ENCODE measurements around the gene MTHFD1. TPM values are rescaled to one million over a fixed set of nuclear protein-coding genes. Genes with fewer than 3 reads are reported as not detected.

MTHFD1 gene
- total and polyA plus RNA-seq, 9 of the 15 experiments (the other 6 are each of a cell fraction or from before 2014, with no cell fraction given), result 66.7 to 158 (median 90.9) TPM

GRCh38 chr14:64363265-64363846 is 24.8 kb upstream of the MTHFD1 start (continued):
- TF ChIP-seq ETS2 (tag; IDR thresholded peaks at IDR 0.05; ENCODE audit: borderline replicate concordance, poor library complexity, severe bottlenecking) (peak; percentile 82), ZNF23 (CRISPR knock-in tag; IDR thresholded peaks at IDR 0.05) (peak; percentile 97), TEAD2 (tag; IDR thresholded peaks at IDR 0.05) (peak; percentile 97), LEF1 (IDR thresholded peaks at IDR 0.05) (no peak), E2F6 (IDR thresholded peaks at IDR 0.05; ENCODE audit: borderline replicate concordance in 1 of 2, extremely low read depth in 1 of 2, insufficient read depth in 1 of 2, insufficient read length in 1 of 2, low read depth in 1 of 2, low read length in 1 of 2, poor library complexity in 1 of 2, severe bottlenecking in 1 of 2) (no peak), ZNF197 (CRISPR knock-in tag; IDR thresholded peaks at IDR 0.05; ENCODE audit: low read depth) (peak; percentile 100), ZNF445 (CRISPR knock-in tag; IDR thresholded peaks at IDR 0.05; ENCODE audit: low read depth) (peak; percentile 98), OTX1 (CRISPR knock-in tag; IDR thresholded peaks at IDR 0.05) (peak; percentile 100), SRSF9 (IDR thresholded peaks at IDR 0.05; ENCODE audit: borderline replicate concordance, low read depth, low read length) (no peak), ATF3 (IDR thresholded peaks at IDR 0.05) (peak; percentile 73; the same call in 1 of the 2 replicates), ATF3 (CRISPR knock-in tag; conservative IDR thresholded peaks at IDR 0.05) (no peak), ZBTB5 (IDR thresholded peaks at IDR 0.05) (no peak), SRF (CRISPR knock-in tag; IDR thresholded peaks at IDR 0.05) (peak in 1 of 2 experiments; percentile 93; a peak in 2 of 4 replicates), BACH1 (tag; IDR thresholded peaks at IDR 0.05) (peak; percentile 99)
- TF ChIP-seq, protein P1, sequence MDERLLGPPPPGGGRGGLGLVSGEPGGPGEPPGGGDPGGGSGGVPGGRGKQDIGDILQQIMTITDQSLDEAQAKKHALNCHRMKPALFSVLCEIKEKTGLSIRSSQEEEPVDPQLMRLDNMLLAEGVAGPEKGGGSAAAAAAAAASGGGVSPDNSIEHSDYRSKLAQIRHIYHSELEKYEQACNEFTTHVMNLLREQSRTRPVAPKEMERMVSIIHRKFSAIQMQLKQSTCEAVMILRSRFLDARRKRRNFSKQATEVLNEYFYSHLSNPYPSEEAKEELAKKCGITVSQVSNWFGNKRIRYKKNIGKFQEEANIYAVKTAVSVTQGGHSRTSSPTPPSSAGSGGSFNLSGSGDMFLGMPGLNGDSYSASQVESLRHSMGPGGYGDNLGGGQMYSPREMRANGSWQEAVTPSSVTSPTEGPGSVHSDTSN (CRISPR knock-in tag; IDR thresholded peaks at IDR 0.05; ENCODE audit: low read depth), result no peak
- TF ChIP-seq, protein P1 (tag; conservative IDR thresholded peaks at IDR 0.05; ENCODE audit: low read depth), result peak; percentile 79
- TF ChIP-seq, protein P2, sequence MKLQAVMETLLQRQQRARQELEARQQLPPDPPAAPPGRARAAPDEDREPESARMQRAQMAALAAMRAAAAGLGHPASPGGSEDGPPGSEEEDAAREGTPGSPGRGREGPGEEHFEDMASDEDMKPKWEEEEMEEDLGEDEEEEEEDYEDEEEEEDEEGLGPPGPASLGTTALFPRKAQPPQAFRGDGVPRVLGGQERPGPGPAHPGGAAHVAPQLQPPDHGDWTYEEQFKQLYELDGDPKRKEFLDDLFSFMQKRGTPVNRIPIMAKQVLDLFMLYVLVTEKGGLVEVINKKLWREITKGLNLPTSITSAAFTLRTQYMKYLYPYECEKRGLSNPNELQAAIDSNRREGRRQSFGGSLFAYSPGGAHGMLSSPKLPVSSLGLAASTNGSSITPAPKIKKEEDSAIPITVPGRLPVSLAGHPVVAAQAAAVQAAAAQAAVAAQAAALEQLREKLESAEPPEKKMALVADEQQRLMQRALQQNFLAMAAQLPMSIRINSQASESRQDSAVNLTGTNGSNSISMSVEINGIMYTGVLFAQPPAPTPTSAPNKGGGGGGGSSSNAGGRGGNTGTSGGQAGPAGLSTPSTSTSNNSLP (IDR thresholded peaks at IDR 0.05; ENCODE audit: borderline replicate concordance, low read depth, low read length), result peak; percentile 64; the same call in 1 of the 2 replicates
